HG03439 (cell line): ENCODE results near the gene MYL10.

Experiments used
- ATAC-seq: cut with Tn5 transposase; IDR thresholded peaks from one replicate; pipeline ENCODE4 v1.9.1; 2021; ENCODE audit warnings: mild to moderate bottlenecking, moderate library complexity; ENCODE audit not compliant: unreplicated experiment

Gene MYL10

GRCh38 chr7:101598986-101599771, 29.9 kb downstream of the MYL10 start:
- no peak for ATAC-seq

DNA sequence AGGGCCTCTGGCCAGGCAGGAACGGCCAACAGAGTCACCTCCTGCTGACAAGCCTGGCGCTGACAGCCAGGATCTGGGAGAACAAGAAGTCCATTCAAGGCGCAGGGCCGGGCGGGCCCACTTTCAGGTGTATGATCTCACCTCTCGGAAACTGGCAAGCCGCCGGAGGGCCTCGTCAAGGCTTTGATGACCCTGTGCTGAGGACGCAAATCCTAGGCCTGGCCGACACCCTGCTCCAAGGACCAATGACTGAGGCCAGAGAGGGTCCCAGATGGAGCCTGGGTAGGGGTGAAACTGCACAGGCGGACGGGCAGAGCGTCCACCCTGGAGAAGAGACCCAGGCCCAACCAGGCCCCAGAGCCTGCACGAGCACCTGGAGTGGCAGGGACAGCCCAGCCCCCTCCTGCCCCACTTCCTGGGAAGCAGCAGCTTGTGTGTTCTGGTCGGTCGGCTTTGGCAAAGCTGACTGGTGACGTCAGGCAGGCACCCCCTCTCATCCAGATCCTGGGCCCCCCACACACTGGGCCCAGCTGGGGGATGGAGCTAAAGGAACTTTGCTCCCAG, 30.6 kb downstream of the MYL10 start:
- ATAC-seq, result no peak

- no peak for ATAC-seq
Observed at GRCh38 chr7:101597941-101598340, 31.2 kb downstream of the MYL10 start.

DNA sequence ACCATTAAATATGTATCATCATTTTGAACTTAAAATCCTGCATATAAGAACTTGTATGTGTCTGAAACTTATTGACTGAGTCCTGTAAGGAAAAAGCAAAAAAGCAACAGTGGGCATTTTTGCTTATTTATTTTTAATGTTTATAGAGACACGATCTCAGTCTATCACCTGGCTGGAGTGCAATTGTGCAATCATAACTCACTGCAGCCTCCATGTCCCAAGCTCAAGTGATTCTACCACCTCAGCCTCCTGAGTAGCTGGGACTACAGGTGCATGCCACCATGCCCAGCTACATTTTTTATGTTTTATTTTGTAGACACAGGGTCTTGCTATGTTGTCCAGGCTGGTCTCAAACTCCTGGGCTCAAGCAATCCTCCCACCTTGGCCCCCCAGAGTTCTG, 32.2 kb downstream of the MYL10 start:
- ATAC-seq, result no peak

DNA sequence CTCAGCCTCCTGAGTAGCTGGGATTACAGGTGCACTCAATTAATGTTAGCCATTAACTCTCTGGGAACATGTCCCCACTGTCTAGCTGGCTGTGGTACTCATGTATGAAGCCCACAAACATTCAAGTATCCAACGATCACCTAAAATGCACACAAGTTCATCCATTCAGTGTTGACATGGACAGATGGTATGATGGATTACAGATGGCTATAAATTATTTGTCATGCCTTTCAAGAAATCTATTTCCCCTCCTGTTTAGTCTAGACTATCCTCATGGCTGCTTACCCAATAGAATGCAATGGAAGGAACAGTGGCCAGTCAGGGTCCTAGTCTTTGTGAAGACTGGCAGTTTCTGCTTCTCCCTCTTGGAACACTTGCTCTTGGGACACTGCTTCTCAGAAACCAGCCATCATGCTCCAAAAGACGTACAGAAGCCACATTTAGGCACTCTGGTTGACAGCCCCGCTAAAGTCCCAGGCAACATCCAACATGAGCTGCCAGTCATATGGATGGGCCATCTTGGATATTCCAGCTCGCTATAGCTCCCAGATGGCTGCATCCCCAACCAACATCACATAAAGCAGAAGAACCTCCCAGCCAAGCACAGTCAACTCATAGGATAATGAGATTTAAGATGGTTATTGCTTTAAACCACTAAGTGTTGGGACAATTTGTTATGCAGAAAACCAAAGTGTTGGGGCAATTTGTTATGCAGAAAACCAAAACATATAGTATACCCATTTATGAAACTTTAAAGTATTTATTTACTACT, 33.1 kb downstream of the MYL10 start:
- no peak for ATAC-seq

DNA sequence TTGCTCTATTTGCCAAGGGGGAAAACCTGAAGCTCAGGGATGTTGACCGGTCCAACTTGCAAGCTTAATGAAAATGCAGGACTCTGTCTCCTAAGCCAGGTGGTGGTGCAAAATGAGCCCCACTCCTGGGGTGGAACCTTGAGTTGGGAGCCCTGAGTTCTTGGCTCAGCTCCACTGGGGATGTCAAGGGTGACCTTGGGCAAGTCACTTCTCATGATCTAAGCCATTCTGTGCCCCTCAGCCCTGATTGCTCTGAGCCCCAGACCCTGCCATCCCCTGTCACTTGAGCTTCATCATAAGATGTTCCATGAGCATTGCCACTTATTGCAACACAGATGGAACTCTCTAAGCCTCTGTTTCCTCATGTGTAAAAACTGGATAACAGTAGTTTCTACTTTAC, 33.9 kb downstream of the MYL10 start:
- ATAC-seq, result no peak

DNA sequence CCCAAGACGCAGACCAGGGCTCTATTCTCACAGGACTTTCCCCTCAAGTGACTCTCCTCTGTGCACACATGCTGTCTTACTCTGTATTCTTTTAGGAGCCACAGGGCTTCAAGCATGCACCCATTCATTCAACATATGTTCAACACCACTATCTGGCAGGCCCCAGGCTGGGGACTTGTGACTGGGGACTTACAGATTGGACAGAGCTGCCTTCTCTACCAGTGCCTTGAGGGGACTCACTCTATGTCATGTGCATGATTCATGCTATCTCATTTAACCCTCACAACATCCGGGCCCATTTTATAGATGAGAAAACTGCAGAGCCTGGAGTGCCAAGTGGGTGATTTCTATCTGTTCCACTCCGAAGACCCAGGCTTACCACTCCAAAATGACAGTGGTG, 34.3 kb downstream of the MYL10 start:
- no peak for ATAC-seq

DNA sequence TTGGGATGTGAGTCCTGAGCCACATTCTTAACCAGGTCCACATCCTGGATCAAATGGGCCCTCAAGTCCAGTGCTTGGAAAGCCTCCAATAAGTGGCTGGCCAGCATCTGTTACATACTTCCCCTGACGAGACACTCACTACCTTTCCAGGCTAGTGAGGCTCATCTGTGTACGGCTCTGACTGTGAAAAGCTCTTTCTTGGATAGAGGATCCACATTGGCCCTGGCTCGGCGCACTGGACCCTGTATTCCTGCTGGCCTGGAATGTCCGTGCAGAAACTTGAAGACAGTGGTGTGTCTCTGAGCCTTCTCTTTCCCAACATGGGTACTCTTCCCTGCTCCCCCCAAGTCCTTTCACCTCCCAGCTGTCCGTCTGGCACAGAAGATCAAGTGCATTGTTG, 35.5 kb downstream of the MYL10 start:
- no peak for ATAC-seq

- ATAC-seq, result no peak
Observed at GRCh38 chr7:101591504-101591903, 37.6 kb downstream of the MYL10 start.

- no peak for ATAC-seq
Observed at GRCh38 chr7:101590663-101591435, 38.2 kb downstream of the MYL10 start.

GRCh38 chr7:101589976-101590662, 39.0 kb downstream of the MYL10 start:
- no peak for ATAC-seq

- ATAC-seq, result no peak
Observed at GRCh38 chr7:101589052-101589451, 40.0 kb downstream of the MYL10 start.

DNA sequence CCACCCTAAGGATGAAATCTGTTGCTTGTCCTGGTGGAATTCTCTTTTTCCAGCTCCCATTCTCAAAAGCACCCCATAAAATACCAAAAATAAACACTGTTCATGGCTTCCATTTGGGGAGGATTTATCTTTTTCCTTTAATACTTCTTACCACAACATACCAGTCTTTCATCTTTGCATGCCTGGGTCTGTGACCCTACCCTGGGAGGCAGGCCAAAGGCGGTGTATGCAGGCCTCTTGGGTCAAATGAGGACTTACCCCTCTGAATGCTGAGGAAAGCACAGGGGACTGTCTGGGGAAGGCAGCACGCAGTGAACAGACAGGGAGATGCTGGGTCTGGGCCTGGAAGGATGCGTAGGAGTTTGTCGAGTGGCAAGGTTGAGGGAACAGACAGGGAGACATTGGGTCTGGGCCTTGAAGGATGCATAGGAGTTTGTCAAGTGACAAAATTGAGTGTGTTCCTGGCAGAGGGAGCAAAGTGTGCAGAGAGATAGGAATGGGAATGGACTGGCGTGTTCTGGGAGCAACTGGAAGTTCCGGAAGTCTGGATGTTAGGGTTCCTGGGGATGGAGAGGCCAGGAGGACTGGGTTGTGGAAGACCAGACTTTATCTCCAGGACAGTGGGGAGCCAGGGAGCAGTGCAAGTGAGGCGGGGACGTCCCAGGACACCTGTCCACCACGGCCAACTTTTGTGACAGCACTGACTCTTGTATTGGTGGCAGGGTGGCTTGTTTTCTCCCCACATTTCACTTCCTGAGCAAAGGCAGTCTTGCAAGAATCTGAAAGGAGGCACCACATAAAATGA, 40.8 kb downstream of the MYL10 start:
- no peak for ATAC-seq

- no peak for ATAC-seq
Observed at GRCh38 chr7:101586906-101587677, 42.0 kb downstream of the MYL10 start.

DNA sequence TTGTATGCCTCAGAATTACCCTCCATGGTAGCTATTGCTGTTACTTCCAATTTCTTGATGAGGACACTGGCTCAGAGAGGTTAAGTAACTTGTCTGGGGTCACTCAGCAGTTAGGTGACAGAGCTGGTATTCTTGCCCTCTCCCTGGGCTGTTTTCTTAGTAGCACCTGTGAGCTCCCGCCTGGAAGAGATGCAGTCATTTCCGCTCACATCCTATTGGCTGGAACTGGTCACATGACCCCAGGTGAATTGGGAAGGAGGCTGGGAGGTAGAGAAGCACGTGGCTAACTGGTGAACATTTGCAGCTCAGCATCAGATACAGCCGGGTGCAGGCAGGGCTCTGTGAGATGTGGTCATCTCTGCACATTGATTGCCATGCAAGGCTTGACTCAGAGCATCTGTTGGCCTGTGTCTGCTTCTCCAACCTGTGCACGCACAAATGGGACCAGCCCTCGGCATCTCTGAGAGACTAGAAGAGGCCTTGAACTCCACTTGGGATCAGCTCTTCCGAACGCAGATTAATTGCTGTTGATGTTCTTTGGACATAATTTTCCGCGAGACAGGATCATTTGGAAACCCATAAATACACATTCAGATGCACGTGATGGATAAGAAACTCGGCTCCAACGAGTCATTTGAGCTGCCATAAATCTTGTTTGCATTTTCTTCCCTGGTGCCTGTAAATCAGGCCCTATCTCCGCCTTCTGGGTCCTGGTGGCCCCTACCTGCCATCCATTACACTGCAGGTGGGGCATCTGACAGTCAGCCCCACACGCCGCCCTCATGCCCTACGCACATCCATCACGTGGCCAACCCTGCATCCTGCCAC, 42.8 kb downstream of the MYL10 start:
- ATAC-seq, result no peak

DNA sequence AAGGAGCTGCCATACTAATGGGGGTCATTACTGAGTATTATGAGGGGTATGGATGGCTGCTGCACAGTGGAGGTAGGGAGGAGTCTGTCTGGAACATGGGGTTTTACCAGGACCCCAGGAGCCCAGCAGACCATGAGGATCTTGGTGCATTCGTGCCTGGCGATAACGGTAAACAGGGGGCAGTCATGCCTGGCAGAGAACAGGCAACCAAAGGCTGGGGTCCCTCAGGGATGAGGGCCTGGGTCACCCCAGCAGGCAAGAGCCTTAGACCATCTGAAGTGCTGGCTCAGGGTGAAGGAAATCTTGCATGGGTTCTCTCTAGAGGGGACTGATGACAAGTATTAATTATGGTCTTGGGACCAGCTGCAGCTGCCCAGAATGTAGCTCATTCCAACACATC, 46.1 kb downstream of the MYL10 start:
- no peak for ATAC-seq

DNA sequence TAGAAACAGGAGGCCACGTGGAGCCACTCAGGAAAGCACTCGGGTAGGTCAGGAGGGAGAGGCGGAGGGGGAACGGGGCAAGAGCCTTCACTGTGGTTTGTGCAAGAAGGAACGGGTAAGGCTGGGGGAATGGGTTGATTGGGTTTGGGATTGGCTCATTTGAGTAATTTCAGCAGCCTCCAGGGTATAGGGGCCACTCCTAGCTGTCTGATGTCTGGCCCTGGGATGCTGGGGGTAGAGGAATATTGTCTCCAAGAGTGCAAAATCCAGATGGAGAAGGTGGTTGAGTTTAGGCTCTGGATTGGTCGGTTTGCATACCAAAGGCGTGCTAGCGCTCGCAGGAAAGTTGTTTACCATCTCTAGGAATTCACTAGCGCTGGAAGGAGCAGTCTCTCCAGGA, 47.2 kb downstream of the MYL10 start:
- no peak for ATAC-seq

DNA sequence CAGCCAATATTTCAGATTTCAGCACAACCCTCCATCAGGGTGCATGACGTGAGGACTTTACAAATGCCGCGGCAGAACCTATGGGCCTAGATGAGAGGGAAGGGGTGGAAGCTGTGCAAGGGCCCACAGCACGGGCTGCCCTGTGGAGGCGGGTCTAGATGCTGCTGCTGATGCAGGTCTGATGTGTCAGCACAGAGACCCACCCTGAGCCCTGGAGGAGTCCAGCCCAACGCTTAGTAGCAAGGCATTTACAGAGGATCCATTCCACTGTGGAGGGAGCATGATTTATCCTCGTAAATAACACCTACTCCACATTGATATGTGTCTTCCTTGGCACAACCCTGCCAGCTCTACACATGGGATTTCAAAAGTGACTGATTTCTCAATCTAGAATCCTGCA, 48.5 kb downstream of the MYL10 start:
- no peak for ATAC-seq
